Progenitor cell of endocrine pancreas (in vitro differentiated cells): ENCODE measurements around the gene FREM3. TPM values are rescaled to one million over a fixed set of nuclear protein-coding genes. Genes with fewer than 3 reads are reported as not detected.

Source experiments
- DNase-seq: peaks from one replicate; pipeline ENCODE4 v3.0.0; 2021; ENCODE audit warnings: low spot score; ENCODE audit not compliant: unreplicated experiment
- H3K27ac Mint-ChIP-seq: 2 replicates; pipeline ENCODE4 v1.8.0; 2021; ENCODE audit warnings: mild to moderate bottlenecking, moderate library complexity, mixed read lengths
- H3K27me3 Mint-ChIP-seq: 2 replicates; pipeline ENCODE4 v1.8.0; 2021; ENCODE audit warnings: mixed read lengths
- H3K36me3 Mint-ChIP-seq: 2 replicates; pipeline ENCODE4 v1.8.0; 2022; ENCODE audit warnings: mixed read lengths; ENCODE audit not compliant: insufficient read depth
- H3K4me1 Mint-ChIP-seq: 2 replicates; pipeline ENCODE4 v1.8.0; 2021; ENCODE audit warnings: low read depth, mixed read lengths
- H3K4me3 Mint-ChIP-seq: 2 replicates; pipeline ENCODE4 v1.8.0; 2021; ENCODE audit warnings: low read depth, mild to moderate bottlenecking, moderate library complexity, mixed read lengths
- H3K9me3 Mint-ChIP-seq: 2 replicates; pipeline ENCODE4 v1.8.0; 2021; ENCODE audit warnings: low read depth, mixed read lengths
- total RNA-seq: library from RNA; stranded (reverse); gene quantifications from 2 replicates; pipeline ENCODE4 v1.2.1, GENCODE V29; 2021
- TF ChIP-seq, protein P1 (sequence below): fragments of 200-600 bp; sonication (generic); IDR thresholded peaks from one replicate; pipeline ENCODE4 v1.5.0; 2021; ENCODE audit warnings: antibody characterized with exemption, mild to moderate bottlenecking; ENCODE audit not compliant: unreplicated experiment

FREM3 gene
- total RNA-seq, 1 donor from 2014 or later = not detected

GRCh38 chr4:143641361-143641760 is 59.1 kb downstream of the FREM3 start:
- peaks cover 2% of the 10 kb centered on the region for H3K27me3 Mint-ChIP-seq
- no peaks in the 10 kb centered on the region for H3K36me3 Mint-ChIP-seq
- peaks cover 6% of the 10 kb centered on the region for H3K4me1 Mint-ChIP-seq
- TF ChIP-seq, protein P1, sequence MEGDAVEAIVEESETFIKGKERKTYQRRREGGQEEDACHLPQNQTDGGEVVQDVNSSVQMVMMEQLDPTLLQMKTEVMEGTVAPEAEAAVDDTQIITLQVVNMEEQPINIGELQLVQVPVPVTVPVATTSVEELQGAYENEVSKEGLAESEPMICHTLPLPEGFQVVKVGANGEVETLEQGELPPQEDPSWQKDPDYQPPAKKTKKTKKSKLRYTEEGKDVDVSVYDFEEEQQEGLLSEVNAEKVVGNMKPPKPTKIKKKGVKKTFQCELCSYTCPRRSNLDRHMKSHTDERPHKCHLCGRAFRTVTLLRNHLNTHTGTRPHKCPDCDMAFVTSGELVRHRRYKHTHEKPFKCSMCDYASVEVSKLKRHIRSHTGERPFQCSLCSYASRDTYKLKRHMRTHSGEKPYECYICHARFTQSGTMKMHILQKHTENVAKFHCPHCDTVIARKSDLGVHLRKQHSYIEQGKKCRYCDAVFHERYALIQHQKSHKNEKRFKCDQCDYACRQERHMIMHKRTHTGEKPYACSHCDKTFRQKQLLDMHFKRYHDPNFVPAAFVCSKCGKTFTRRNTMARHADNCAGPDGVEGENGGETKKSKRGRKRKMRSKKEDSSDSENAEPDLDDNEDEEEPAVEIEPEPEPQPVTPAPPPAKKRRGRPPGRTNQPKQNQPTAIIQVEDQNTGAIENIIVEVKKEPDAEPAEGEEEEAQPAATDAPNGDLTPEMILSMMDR = no peak
- H3K27ac Mint-ChIP-seq = no peak overlapping the region
- DNase-seq = no peak
- no peak overlapping the region for H3K4me3 Mint-ChIP-seq
- peaks cover under 1% of the 10 kb centered on the region for H3K9me3 Mint-ChIP-seq

- Mint-ChIP-seq H3K4me1 (no peaks in the 10 kb centered on the region), H3K27me3 (peaks cover 2% of the 10 kb centered on the region), H3K9me3 (no peaks in the 10 kb centered on the region), H3K36me3 (no peaks in the 10 kb centered on the region), H3K27ac (no peak overlapping the region), H3K4me3 (no peak overlapping the region)
- TF ChIP-seq, protein P1 = no peak
- no peak for DNase-seq
Observed at GRCh38 chr4:143634763-143635162, 65.7 kb downstream of the FREM3 start.

DNA sequence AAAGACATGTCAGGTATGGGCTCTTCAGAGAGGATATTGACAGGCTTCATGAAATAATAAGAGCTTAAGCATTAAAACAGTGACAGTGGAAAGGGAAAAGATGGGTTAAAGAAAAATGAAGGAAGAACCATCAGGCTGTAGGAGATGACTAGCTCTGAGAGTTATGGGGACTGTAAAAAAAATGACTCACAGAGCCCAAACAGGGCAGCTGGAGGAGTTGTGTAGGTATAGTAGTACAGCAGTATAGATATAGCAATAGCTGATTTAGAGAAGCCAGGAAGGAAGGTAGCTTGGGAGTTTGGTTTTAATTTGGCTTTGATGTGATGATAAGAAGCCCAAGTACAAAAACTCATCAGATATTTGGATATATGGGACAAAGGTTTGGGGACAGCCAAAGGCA is 66.6 kb downstream of the FREM3 start:
- Mint-ChIP-seq H3K36me3 (no peaks in the 10 kb centered on the region), H3K27ac (no peak overlapping the region), H3K27me3 (peaks cover 2% of the 10 kb centered on the region), H3K4me1 (no peaks in the 10 kb centered on the region), H3K9me3 (no peaks in the 10 kb centered on the region), H3K4me3 (no peak overlapping the region)
- TF ChIP-seq, protein P1 = no peak
- no peak for DNase-seq

DNA sequence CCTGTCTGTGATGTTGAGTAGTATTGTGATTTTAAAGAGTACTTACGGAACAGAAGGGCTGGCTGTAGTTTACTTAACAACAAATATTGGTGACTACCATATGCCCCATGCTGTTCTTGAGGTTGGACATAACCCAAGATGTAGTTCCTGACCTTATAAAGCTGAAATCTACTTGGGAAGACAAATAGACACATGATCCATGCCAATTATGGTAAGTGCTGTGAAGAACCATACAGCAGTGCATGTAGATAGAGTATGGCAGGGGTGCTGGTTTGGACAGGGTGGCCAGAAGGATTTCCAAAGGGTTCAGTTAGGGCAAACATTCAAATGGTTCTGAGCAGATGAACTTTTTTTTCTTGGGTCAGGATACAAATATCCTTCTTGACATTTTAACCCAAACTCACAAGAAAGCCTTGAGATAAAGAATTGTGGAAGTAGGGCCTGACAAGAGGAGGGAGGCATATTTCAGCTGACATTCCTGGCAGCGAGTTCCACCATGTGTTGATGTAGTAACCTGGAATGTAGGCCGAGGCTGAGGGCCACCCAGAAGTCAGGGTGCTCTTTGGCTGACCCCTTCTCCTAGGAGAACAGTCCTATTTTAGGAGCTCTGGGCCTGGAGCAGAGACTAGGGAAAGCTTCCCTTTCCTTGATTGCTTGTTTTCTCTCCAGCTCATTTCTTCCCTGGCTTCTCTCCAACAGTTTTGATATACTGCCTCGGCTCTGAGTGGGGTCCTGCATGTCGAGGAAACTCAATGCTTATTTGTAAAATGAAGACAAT is 74.2 kb downstream of the FREM3 start:
- Mint-ChIP-seq H3K36me3 (no peaks in the 10 kb centered on the region), H3K27ac (peak overlapping the region; percentile 40), H3K9me3 (no peaks in the 10 kb centered on the region), H3K4me3 (no peak overlapping the region), H3K27me3 (no peaks in the 10 kb centered on the region), H3K4me1 (no peaks in the 10 kb centered on the region)
- DNase-seq = no peak
- TF ChIP-seq, protein P1 = no peak

DNA sequence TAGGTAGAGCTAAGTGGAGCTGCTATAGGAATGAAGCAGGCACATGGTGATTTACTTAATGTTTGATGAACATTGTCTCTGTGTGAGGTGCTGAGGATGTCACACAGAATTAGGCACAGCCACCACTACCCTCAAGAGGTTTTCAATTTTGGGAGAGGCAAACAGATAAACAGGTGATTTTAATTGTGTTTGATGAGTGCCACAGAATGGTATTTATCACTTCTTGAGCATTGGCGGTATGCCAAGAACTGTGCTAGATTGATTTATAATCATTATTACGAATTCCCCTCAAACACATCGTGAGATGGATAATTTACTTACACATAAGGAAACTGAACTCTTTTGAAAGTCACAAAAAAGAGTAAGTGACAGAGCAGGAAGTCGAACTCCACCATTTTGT is 74.8 kb downstream of the FREM3 start:
- DNase-seq = no peak
- TF ChIP-seq, protein P1 = no peak
- H3K4me3 Mint-ChIP-seq = no peak overlapping the region
- H3K27ac Mint-ChIP-seq = peak overlapping the region; percentile 40
- no peaks in the 10 kb centered on the region for H3K36me3 Mint-ChIP-seq
- no peaks in the 10 kb centered on the region for H3K9me3 Mint-ChIP-seq
- no peaks in the 10 kb centered on the region for H3K27me3 Mint-ChIP-seq
- no peaks in the 10 kb centered on the region for H3K4me1 Mint-ChIP-seq
